ENCODE data around the gene ATP2A2. TPM values are rescaled to one million over a fixed set of nuclear protein-coding genes. Genes with fewer than 3 reads are reported as not detected.
A peak's percentile ranks its signal among the peaks of the same experiment; 100 is the strongest.

Gene ATP2A2
- total RNA-seq, 1 experiment from 2014 or later, result 262 TPM

GRCh38 chr12:110234331-110234751 is 46.7 kb upstream of the ATP2A2 start:
- TF ChIP-seq CTCF (IDR thresholded peaks at IDR 0.05; ENCODE audit: insufficient read depth in 1 of 2, low read depth in 1 of 2, low read length in 1 of 2, severe bottlenecking in 1 of 2, unreplicated experiment in 1 of 2), result no peak
- H3K9me3 ChIP-seq, result no peaks in the 10 kb centered on the region
- peaks cover 22% of the 10 kb centered on the region for H3K4me1 ChIP-seq
- H3K4me3 ChIP-seq (ENCODE audit: low read depth, low read length), result no peak overlapping the region
- H3K27me3 ChIP-seq (replicated peaks; ENCODE audit: control insufficient read depth, insufficient read depth, low read length), result no peaks in the 10 kb centered on the region
- BruUV-seq (replicated peaks), result no TSS peak
- POLR2A ChIA-PET, result no interaction called here
- no peaks in the 10 kb centered on the region for H3K9me3 Mint-ChIP-seq (ENCODE audit: unreplicated experiment)
- H3K36me3 ChIP-seq (ENCODE audit: control insufficient read depth, insufficient read depth, low read length), result no peaks in the 10 kb centered on the region
- H3K4me3 Mint-ChIP-seq (ENCODE audit: unreplicated experiment), result no peak overlapping the region
- no peak for DNase-seq
- H3K4me1 Mint-ChIP-seq (ENCODE audit: low read depth, unreplicated experiment), result peaks cover 20% of the 10 kb centered on the region
- no peaks in the 10 kb centered on the region for H3K36me3 Mint-ChIP-seq (ENCODE audit: insufficient read depth, unreplicated experiment)
- intact Hi-C loops (cut with micrococcal nuclease; ENCODE audit: unreplicated experiment), result loop anchor here (5.0 kb wide), 1 partner anchor 48 kb away; the partner anchor contains the start of gene ATP2A2
- no peaks in the 10 kb centered on the region for H3K27me3 Mint-ChIP-seq (ENCODE audit: insufficient read depth, unreplicated experiment)
- CTCF ChIA-PET, result no interaction called here
- no peak overlapping the region for H3K27ac Mint-ChIP-seq (ENCODE audit: unreplicated experiment)

GRCh38 chr12:110234755-110235154 is 46.3 kb upstream of the ATP2A2 start:
- Mint-ChIP-seq H3K36me3 (ENCODE audit: insufficient read depth, unreplicated experiment) (no peaks in the 10 kb centered on the region), H3K4me3 (ENCODE audit: unreplicated experiment) (no peak overlapping the region), H3K27me3 (ENCODE audit: insufficient read depth, unreplicated experiment) (no peaks in the 10 kb centered on the region), H3K4me1 (ENCODE audit: low read depth, unreplicated experiment) (peaks cover 21% of the 10 kb centered on the region), H3K9me3 (ENCODE audit: unreplicated experiment) (no peaks in the 10 kb centered on the region), H3K27ac (ENCODE audit: unreplicated experiment) (peak overlapping the region; percentile 46)
- Histone ChIP-seq H3K36me3 (ENCODE audit: control insufficient read depth, insufficient read depth, low read length) (no peaks in the 10 kb centered on the region), H3K4me3 (ENCODE audit: low read depth, low read length) (no peak overlapping the region), H3K4me1 (peaks cover 22% of the 10 kb centered on the region), H3K9me3 (no peaks in the 10 kb centered on the region), H3K27me3 (replicated peaks; ENCODE audit: control insufficient read depth, insufficient read depth, low read length) (no peaks in the 10 kb centered on the region)
- CTCF ChIA-PET, result no interaction called here
- intact Hi-C loops (cut with micrococcal nuclease; ENCODE audit: unreplicated experiment), result loop anchor here (5.0 kb wide), 1 partner anchor 48 kb away; the partner anchor contains the start of gene ATP2A2
- no peak for DNase-seq
- TF ChIP-seq CTCF (IDR thresholded peaks at IDR 0.05; ENCODE audit: insufficient read depth in 1 of 2, low read depth in 1 of 2, low read length in 1 of 2, severe bottlenecking in 1 of 2, unreplicated experiment in 1 of 2), result no peak
- POLR2A ChIA-PET, result no interaction called here
- no TSS peak for BruUV-seq (replicated peaks)

GRCh38 chr12:110235383-110235782 is 45.7 kb upstream of the ATP2A2 start:
- CTCF ChIA-PET, result no interaction called here
- no peak for TF ChIP-seq CTCF (IDR thresholded peaks at IDR 0.05; ENCODE audit: insufficient read depth in 1 of 2, low read depth in 1 of 2, low read length in 1 of 2, severe bottlenecking in 1 of 2, unreplicated experiment in 1 of 2)
- intact Hi-C loops (cut with micrococcal nuclease; ENCODE audit: unreplicated experiment), result no loop called here
- no peaks in the 10 kb centered on the region for H3K27me3 ChIP-seq (replicated peaks; ENCODE audit: control insufficient read depth, insufficient read depth, low read length)
- Mint-ChIP-seq H3K9me3 (ENCODE audit: unreplicated experiment) (no peaks in the 10 kb centered on the region), H3K36me3 (ENCODE audit: insufficient read depth, unreplicated experiment) (no peaks in the 10 kb centered on the region), H3K4me3 (ENCODE audit: unreplicated experiment) (no peak overlapping the region), H3K4me1 (ENCODE audit: low read depth, unreplicated experiment) (peaks cover 27% of the 10 kb centered on the region), H3K27me3 (ENCODE audit: insufficient read depth, unreplicated experiment) (no peaks in the 10 kb centered on the region), H3K27ac (ENCODE audit: unreplicated experiment) (peak overlapping the region; percentile 46)
- no peaks in the 10 kb centered on the region for H3K9me3 ChIP-seq
- no TSS peak for BruUV-seq (replicated peaks)
- peaks cover 28% of the 10 kb centered on the region for H3K4me1 ChIP-seq
- no peaks in the 10 kb centered on the region for H3K36me3 ChIP-seq (ENCODE audit: control insufficient read depth, insufficient read depth, low read length)
- no peak overlapping the region for H3K4me3 ChIP-seq (ENCODE audit: low read depth, low read length)
- DNase-seq, result no peak
- POLR2A ChIA-PET, result no interaction called here
